ENCODE results near the gene PCDHA8. TPM values are rescaled to one million over a fixed set of nuclear protein-coding genes. Genes with fewer than 3 reads are reported as not detected.
"Not testable (repeated sequence)": the region's sequence is repeated elsewhere in the genome, so short reads cannot be mapped to it uniquely, and the experiment has no call there.

Gene PCDHA8
- polyA plus RNA-seq, 1 donor (not counting 4 experiments of a cell fraction or from before 2014, with no cell fraction given) = not detected

GRCh38 chr5:140833993-140834392, 7.0 kb upstream of the PCDHA8 start, which contains the start of gene PCDHA7:
Gene PCDHA7 (plus strand): TSS chr5:140834269. CDS start chr5:140834384, 115 bp downstream.
- Histone ChIP-seq H3K79me2 (ENCODE audit: control insufficient read depth, insufficient read depth, low read length) (no peaks in the 10 kb centered on the region), H3K36me3 (ENCODE audit: control insufficient read depth in 2 of 2, extremely low read depth in 1 of 2, insufficient read depth in 2 of 2, low read length in 2 of 2) (no peaks in the 10 kb centered on the region), H3K4me1 (ENCODE audit: control insufficient read depth, extremely low read depth, insufficient read depth, low read length) (no peaks in the 10 kb centered on the region), H2AFZ (ENCODE audit: control insufficient read depth, low read length) (no peak within 1 kb of the TSS), H3K9me3 (ENCODE audit: control insufficient read depth, low read depth, low read length) (peaks cover 16% of the 10 kb centered on the region), H4K20me1 (ENCODE audit: control insufficient read depth, extremely low read depth, insufficient read depth, low read length) (no peaks in the 10 kb centered on the region), H3K4me2 (ENCODE audit: control insufficient read depth, extremely low read depth, insufficient read depth, low read depth, low read length) (no peak within 1 kb of the TSS), H3K27me3 (ENCODE audit: control insufficient read depth, extremely low read depth, insufficient read depth, low read length) (no peaks in the 10 kb centered on the region), H3K27ac (ENCODE audit: control insufficient read depth, insufficient read depth, low read length) (no peak within 1 kb of the TSS), H3K9me1 (ENCODE audit: control insufficient read depth, extremely low read depth, insufficient read depth, low read length) (no peaks in the 10 kb centered on the region), H3K4me3 (ENCODE audit: control insufficient read depth in 2 of 3, extremely low read depth in 1 of 3, insufficient read depth in 2 of 3, low read depth in 1 of 3, low read length in 3 of 3) (no peak within 1 kb of the TSS), H3K9ac (ENCODE audit: control insufficient read depth, extremely low read depth, insufficient read depth, low read length) (no peak within 1 kb of the TSS)
- dilution Hi-C loops (cut with MboI; ENCODE audit: extremely low pct_ligation_motif_present, low sequenced_read_pairs) = no loop called here
- FAIRE-seq = no peak
- DNase-seq (ENCODE audit: low read depth, low spot score) = no peak
- TF ChIP-seq CTCF (optimal IDR thresholded peaks at IDR 0.05 in 1 of 3, IDR thresholded peaks at IDR 0.05 in 1 of 3, conservative IDR thresholded peaks at IDR 0.05 in 1 of 3; ENCODE audit: extremely low read depth in 1 of 3, insufficient read depth in 2 of 3, low read length in 3 of 3) (no peak), EZH2 (IDR thresholded peaks at IDR 0.05; ENCODE audit: low read length) (no peak)

- H3K4me2 ChIP-seq (ENCODE audit: control insufficient read depth, extremely low read depth, insufficient read depth, low read depth, low read length); H3K9me1 ChIP-seq (ENCODE audit: control insufficient read depth, extremely low read depth, insufficient read depth, low read length); H3K4me3 ChIP-seq (ENCODE audit: control insufficient read depth in 2 of 3, extremely low read depth in 1 of 3, insufficient read depth in 2 of 3, low read depth in 1 of 3, low read length in 3 of 3); H3K9ac ChIP-seq (ENCODE audit: control insufficient read depth, extremely low read depth, insufficient read depth, low read length); H3K4me1 ChIP-seq (ENCODE audit: control insufficient read depth, extremely low read depth, insufficient read depth, low read length); H3K27me3 ChIP-seq (ENCODE audit: control insufficient read depth, extremely low read depth, insufficient read depth, low read length); FAIRE-seq; H3K36me3 ChIP-seq (ENCODE audit: control insufficient read depth in 2 of 2, extremely low read depth in 1 of 2, insufficient read depth in 2 of 2, low read length in 2 of 2); H2AFZ ChIP-seq (ENCODE audit: control insufficient read depth, low read length); H3K79me2 ChIP-seq (ENCODE audit: control insufficient read depth, insufficient read depth, low read length); dilution Hi-C loops (cut with MboI; ENCODE audit: extremely low pct_ligation_motif_present, low sequenced_read_pairs); DNase-seq (ENCODE audit: low read depth, low spot score); H4K20me1 ChIP-seq (ENCODE audit: control insufficient read depth, extremely low read depth, insufficient read depth, low read length); H3K27ac ChIP-seq (ENCODE audit: control insufficient read depth, insufficient read depth, low read length): not testable (repeated sequence)
- peaks cover 16% of the 10 kb centered on the region for H3K9me3 ChIP-seq (ENCODE audit: control insufficient read depth, low read depth, low read length)
Measured at GRCh38 chr5:140834439-140835008, 6.5 kb upstream of the PCDHA8 start.

Data from keratinocyte (primary cell).